Activated gamma-delta T cell (primary cell): Measurements from ENCODE around the gene KCP.

ENCODE experiments used
- DNase-seq: peaks from one replicate; lab custom pipeline; 2025; lab: John Stamatoyannopoulos, UW

The KCP gene

GRCh38 chr7:128858380-128859231, 51.9 kb downstream of the KCP start:
- DNase-seq: no peak

- no peak for DNase-seq
Observed at GRCh38 chr7:128856001-128856718, 54.3 kb downstream of the KCP start.

GRCh38 chr7:128855559-128855958, 55.0 kb downstream of the KCP start:
- DNase-seq: no peak

GRCh38 chr7:128854396-128854795, 56.1 kb downstream of the KCP start:
- DNase-seq: no peak

GRCh38 chr7:128853799-128854198, 56.7 kb downstream of the KCP start:
- DNase-seq: no peak

- DNase-seq: no peak
Observed at GRCh38 chr7:128852537-128853254, 57.8 kb downstream of the KCP start.

- DNase-seq: no peak
Observed at GRCh38 chr7:128849804-128850490, 60.6 kb downstream of the KCP start.

- DNase-seq: no peak
Observed at GRCh38 chr7:128849156-128849515, 61.4 kb downstream of the KCP start.

GRCh38 chr7:128848289-128849155, 62.0 kb downstream of the KCP start:
- DNase-seq: no peak

- no peak for DNase-seq
Observed at GRCh38 chr7:128847721-128848211, 62.7 kb downstream of the KCP start.

- DNase-seq: no peak
Observed at GRCh38 chr7:128846781-128847444, 63.6 kb downstream of the KCP start.

GRCh38 chr7:128845987-128846386, 64.5 kb downstream of the KCP start:
- DNase-seq: no peak

GRCh38 chr7:128845475-128845874, 65.0 kb downstream of the KCP start:
- DNase-seq: no peak

- DNase-seq: no peak
Observed at GRCh38 chr7:128844777-128845311, 65.7 kb downstream of the KCP start.

GRCh38 chr7:128843938-128844621, 66.4 kb downstream of the KCP start:
- no peak for DNase-seq

GRCh38 chr7:128842674-128843641, 67.6 kb downstream of the KCP start:
- DNase-seq: no peak

GRCh38 chr7:128841921-128842673, 68.4 kb downstream of the KCP start:
- no peak for DNase-seq
